T-helper 17 cell (primary cell): ENCODE data around the gene RTN4RL1. TPM values are rescaled to one million over a fixed set of nuclear protein-coding genes. Genes with fewer than 3 reads are reported as not detected.
"Not testable (repeated sequence)": the region's sequence is repeated elsewhere in the genome, so short reads cannot be mapped to it uniquely, and the experiment has no call there.

Experiments
- ATAC-seq: fragments of 150-1000 bp; cut with Tn5 transposase; 2 replicates; pipeline ENCODE4 v1.10.0; 2021; ENCODE audit warnings: mild to moderate bottlenecking, moderate library complexity
- DNase-seq, 3 donors: peaks; one replicate each; pipeline versions ENCODE4 v3.0.0 to v3.0.0-alpha.2; 2020 to 2021
- H3K9me3 ChIP-seq: one replicate; pipeline ENCODE4 v1.7.0; 2013; ENCODE audit warnings: low read length, mild to moderate bottlenecking; ENCODE audit not compliant: control insufficient read depth, poor library complexity, severe bottlenecking
- H3K27ac Mint-ChIP-seq: one replicate; pipeline ENCODE4 v1.8.0; 2022; ENCODE audit warnings: mild to moderate bottlenecking, moderate library complexity, mixed read lengths
- H3K27me3 Mint-ChIP-seq: one replicate; pipeline ENCODE4 v1.8.0; 2022; ENCODE audit warnings: mixed read lengths
- H3K36me3 Mint-ChIP-seq: one replicate; pipeline ENCODE4 v1.8.0; 2022; ENCODE audit warnings: low read depth, mixed read lengths
- H3K4me1 Mint-ChIP-seq: one replicate; pipeline ENCODE4 v1.8.0; 2022; ENCODE audit warnings: mild to moderate bottlenecking, mixed read lengths
- H3K4me3 Mint-ChIP-seq: one replicate; pipeline ENCODE4 v1.8.0; 2022; ENCODE audit warnings: mild to moderate bottlenecking, moderate library complexity, mixed read lengths
- total RNA-seq, 4 donors: library from RNA in 2 of 4; stranded (reverse) in 2 of 4; gene quantifications; one replicate each; pipeline ENCODE4 v1.2.3 and lab custom pipeline; 2022 to 2026

The RTN4RL1 gene
- total RNA-seq, 2 donors from 2014 or later: 0.21 to 0.90 TPM

DNA sequence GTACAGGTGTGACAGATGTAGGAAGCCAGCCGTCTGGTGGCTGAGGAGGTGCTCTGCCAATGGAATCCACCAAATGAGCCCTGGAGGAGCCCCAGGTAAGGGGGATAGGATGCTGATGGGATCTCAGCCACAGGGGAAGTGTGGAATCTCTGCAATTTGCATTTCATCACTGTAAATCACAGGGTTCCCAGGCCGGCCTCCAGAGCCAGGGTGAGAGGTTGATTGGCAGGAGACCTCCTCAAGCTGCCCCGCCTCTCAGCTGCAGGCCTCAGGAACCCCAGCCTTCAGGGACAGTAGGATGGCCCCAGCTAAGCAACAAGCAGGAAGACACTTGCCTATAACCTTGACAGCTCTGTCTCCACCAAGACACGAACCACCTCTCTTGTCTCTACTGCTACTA, 39.4 kb downstream of the RTN4RL1 start:
- no peak overlapping the region for H3K27ac Mint-ChIP-seq
- ATAC-seq: no peak
- H3K4me1 Mint-ChIP-seq: peaks cover 5% of the 10 kb centered on the region
- H3K36me3 Mint-ChIP-seq: no peaks in the 10 kb centered on the region
- DNase-seq: no peak
- peaks cover 20% of the 10 kb centered on the region for H3K27me3 Mint-ChIP-seq
- H3K9me3 ChIP-seq: no peaks in the 10 kb centered on the region
- no peak overlapping the region for H3K4me3 Mint-ChIP-seq

DNA sequence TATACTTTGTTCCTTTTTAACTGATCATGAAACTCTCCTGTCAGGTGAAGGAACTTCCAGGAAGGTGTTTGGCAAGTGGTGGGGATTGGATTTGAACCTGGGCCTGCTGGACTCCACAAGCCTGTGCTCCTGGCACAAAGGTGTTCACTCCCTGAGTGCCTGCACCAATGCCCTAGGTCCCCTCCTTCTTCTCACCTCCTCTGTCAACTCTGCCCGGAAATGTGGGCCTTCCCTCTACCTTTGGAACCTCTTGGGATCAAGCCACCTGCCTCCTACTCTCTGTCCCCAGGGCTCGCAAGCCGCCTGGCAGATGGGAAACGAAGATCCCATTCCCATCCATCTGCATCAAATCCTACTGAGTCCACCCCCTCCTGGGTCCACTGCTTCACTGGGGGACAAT, 40.0 kb downstream of the RTN4RL1 start:
- Mint-ChIP-seq H3K36me3 (no peaks in the 10 kb centered on the region), H3K27ac (no peak overlapping the region), H3K4me1 (peaks cover 5% of the 10 kb centered on the region), H3K27me3 (peaks cover 19% of the 10 kb centered on the region), H3K4me3 (no peak overlapping the region)
- ATAC-seq: no peak
- DNase-seq: no peak
- no peaks in the 10 kb centered on the region for H3K9me3 ChIP-seq

DNA sequence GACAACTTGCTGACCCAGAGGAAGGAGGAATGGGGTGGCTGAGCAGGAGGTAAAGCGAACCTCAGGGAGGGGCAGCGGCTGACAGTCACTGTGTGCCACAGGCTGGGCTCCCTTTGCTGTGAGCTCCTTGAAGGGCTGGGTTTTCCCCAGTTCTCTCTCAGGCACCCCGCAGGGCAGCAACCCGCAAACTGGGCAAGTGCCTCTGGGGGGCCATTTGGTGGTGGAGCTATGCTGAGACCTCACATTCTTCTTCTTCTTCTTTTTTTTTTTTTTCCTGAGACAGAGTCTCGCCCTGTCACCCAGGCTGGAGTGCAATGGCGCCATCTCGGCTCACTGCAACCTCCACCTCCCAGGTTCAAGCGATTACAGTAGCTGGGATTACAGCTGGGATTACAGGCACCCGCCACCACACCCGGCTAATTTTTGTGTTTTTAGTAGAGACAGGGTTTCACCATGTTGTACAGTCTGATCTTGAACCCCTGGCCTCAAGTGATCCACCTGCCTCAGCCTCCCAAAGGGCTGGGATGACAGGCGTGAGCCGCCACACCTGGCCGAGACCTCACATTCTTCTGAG, 42.3 kb downstream of the RTN4RL1 start:
- not testable (repeated sequence) for ATAC-seq

DNA sequence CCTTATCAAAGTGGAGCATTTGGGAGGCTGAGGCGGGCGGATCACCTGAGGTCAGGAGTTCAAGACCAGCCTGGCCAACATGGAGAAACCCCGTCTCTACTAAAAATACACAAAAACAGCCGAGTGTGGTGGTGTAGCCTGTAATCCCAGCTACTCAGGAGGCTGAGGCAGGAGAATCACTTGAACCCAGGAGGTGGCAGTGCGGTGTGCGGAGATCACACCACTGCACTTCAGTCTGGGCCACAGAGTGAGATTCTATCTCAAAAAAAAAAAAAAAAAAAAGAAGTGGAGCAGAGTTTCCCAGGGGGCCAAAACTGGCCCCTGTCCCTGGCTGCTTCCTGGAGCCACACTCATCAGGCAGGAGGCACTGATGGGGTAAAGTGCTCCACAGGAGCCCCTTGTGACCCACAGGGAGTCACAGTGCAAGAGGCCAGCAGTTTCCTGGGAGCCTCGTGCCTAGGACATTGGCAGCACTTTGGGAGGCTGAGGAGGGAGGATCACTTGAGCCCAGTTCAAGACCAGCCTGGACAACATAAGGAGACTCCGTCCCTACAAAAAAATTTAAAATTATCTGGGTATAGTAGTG, 44.4 kb downstream of the RTN4RL1 start:
- H3K27me3 Mint-ChIP-seq: peaks cover 33% of the 10 kb centered on the region
- H3K9me3 ChIP-seq: no peaks in the 10 kb centered on the region
- ATAC-seq (no peak), DNase-seq (no peak)
- H3K4me1 Mint-ChIP-seq: peaks cover 8% of the 10 kb centered on the region
- no peak overlapping the region for H3K4me3 Mint-ChIP-seq
- H3K27ac Mint-ChIP-seq: no peak overlapping the region
- H3K36me3 Mint-ChIP-seq: no peaks in the 10 kb centered on the region

More for the DNA sequence above, 42.3 kb downstream of the RTN4RL1 start:
- Mint-ChIP-seq H3K27me3 (peaks cover 24% of the 10 kb centered on the region), H3K27ac (peak overlapping the region; percentile 19)
- not testable (repeated sequence) for DNase-seq, H3K4me1 Mint-ChIP-seq, H3K36me3 Mint-ChIP-seq, H3K4me3 Mint-ChIP-seq, H3K9me3 ChIP-seq

DNA sequence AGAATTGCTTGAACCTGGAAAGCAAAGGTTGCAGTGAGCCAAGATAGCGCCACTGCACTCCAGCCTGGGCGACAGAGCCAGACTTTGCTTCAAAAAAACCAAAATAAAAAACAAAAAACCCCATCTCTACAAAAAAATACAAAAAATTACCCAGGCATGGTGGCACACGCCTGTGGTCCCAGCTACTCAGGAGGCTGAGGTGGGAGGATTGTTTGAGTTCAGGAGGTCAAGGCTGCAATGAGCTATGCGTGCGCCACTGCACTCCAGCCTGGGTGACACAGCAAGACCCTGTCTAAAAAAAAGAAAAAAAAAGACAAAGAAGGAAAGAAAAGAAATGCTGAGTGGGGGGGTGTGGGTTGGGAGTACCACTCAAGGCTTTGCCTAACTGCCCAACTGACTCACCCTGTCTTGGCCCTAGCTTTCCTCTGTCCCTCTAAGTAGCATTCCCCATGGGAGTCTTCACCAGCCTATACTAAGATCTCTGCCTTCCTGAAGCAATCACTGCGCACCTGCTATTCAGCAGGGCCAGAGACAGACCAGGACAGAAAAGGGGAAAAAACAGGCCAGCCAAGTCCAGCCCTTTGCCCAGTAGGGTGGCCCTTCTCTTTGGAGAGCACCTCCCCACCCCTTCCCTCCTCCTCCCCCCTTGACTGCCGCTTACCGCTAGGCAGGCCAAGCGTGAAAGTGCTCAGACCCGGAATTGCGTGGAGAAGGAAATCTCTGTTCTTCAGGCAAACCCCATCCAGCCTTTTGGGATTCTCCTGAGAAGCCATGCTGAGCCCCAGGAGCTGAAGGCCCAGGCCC, 45.8 kb downstream of the RTN4RL1 start:
- Mint-ChIP-seq H3K36me3 (peaks cover under 1% of the 10 kb centered on the region), H3K4me3 (no peak overlapping the region), H3K27ac (no peak overlapping the region), H3K4me1 (peaks cover 11% of the 10 kb centered on the region), H3K27me3 (peaks cover 39% of the 10 kb centered on the region)
- DNase-seq (no peak), ATAC-seq (no peak)
- no peaks in the 10 kb centered on the region for H3K9me3 ChIP-seq

DNA sequence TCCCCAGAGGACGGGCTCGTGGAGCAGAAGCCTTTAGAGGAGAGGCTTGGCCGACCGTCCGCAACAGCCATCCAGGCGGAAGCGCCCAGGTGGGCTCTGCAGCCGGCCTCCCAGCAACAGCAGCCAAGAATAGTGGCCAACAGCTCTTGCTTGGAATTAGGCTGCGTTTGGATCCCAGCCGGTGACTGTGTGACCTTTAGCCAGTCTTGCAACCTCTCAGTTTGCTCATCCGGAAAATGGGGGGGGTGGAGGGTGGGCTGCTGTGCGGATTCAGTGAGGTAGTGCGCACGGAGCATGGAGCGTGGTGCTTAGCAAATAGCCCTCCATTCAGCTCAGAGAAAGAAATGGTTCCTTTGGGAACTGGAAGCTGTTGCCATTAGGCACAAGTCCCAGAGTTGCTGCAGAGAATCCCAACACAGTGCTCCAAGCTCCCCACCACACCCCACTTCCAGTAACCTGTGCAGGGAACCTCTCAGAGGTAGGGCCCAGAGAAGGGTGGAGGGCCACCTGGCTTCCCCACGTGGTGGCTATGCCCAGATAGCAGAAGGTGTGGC, 46.7 kb downstream of the RTN4RL1 start:
- Mint-ChIP-seq H3K27ac (no peak overlapping the region), H3K4me3 (no peak overlapping the region), H3K36me3 (peaks cover 2% of the 10 kb centered on the region), H3K27me3 (peaks cover 39% of the 10 kb centered on the region), H3K4me1 (peaks cover 14% of the 10 kb centered on the region)
- DNase-seq (no peak), ATAC-seq (no peak)
- H3K9me3 ChIP-seq: no peaks in the 10 kb centered on the region

DNA sequence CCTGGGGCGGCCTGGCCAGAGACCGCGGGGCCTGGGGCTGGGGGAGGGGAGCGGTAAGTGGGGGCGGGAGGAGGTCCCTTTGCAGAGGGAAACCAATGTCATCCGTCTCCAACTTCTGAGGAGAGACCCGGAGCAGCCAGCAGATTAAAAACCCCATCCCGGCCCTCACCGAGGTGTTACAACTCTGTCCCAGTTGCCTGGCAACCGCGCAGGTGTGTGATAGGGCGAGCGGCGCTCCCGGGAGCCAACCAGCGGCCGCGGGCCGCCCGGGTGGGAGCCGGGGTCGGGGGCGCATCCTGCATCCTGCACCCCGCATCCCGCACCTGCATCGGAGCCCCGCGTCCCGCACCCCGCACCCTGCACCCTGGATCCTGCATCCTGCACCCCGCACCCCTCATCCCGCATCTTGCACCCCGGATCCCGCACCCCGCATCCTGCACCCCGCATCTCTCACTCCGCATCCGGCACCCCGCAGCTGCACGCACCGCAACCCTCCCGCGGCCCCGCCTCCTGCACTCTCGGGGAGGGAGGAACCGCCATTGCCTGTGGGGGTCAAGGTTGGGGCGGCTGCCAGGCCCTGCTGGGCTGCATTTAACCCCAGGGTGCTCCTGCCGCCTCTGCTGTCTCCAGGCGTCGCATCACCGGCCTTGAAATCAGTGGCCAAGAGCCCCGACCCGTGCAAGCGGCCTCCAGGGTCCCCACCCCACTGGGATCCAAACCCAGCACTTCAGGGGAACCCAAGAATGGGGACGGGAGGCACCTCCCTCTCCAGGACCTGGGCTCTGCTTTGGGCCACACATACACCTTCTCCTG, 47.3 kb downstream of the RTN4RL1 start:
- Mint-ChIP-seq H3K36me3 (peaks cover 2% of the 10 kb centered on the region), H3K4me3 (no peak overlapping the region), H3K27me3 (peaks cover 41% of the 10 kb centered on the region), H3K4me1 (peaks cover 14% of the 10 kb centered on the region), H3K27ac (no peak overlapping the region)
- DNase-seq (no peak), ATAC-seq (no peak)
- no peaks in the 10 kb centered on the region for H3K9me3 ChIP-seq

DNA sequence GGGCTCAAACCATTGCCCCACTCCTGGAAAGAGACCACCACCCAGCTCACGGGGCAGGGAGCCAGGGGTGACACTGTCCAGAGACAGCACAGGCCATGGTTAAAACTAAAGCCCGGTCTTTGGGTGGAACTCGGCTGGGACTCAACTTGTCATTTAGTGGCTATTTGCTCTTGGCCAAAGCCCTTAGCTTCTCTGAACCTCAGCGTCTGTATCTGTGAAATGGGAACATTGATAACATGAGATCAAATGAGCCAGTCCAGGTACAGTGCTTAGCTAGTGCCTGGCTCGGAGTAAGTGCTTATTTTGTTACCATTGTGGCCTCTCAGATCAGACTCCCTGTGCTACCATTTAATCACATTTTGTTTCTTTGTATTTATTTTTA, 48.5 kb downstream of the RTN4RL1 start:
- Mint-ChIP-seq H3K27me3 (peaks cover 42% of the 10 kb centered on the region), H3K36me3 (peaks cover 5% of the 10 kb centered on the region), H3K4me1 (peaks cover 19% of the 10 kb centered on the region), H3K27ac (no peak overlapping the region), H3K4me3 (no peak overlapping the region)
- ATAC-seq (no peak), DNase-seq (no peak)
- no peaks in the 10 kb centered on the region for H3K9me3 ChIP-seq

DNA sequence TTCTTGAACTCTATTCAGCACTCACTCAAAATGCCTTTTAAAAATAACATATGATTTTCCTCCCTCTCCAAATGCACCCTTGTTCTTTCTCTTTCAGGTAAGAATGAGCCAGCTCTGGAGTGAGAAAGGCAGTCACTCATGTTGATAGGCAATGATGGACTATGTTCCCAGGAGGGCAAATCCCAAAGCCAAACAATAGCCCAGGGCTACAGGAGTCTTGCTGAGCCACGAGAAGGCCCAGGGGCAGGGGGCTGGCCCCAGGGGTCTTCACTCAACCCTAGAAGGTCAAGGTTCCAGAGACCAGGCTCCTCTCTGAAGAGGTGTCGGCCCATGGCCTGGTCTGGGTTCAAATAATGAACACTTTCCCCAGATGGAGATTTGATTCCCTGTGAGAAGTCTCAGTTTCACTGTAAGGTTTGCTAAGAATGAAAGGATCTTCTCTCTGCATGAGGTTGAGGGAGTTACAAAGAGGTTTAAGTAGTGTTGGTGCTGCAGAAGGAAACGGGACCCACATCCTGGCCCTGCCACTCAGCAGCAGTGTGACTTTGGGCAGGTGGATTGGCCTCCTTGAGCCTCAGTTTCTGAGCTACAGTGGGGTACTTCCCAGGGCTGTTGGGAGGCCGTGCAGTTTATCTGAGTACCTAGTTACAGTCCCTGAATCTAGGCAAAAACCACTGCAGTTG, 49.0 kb downstream of the RTN4RL1 start:
- peaks cover 19% of the 10 kb centered on the region for H3K4me1 Mint-ChIP-seq
- H3K27me3 Mint-ChIP-seq: peaks cover 41% of the 10 kb centered on the region
- ATAC-seq: peak; percentile 59
- no peak for DNase-seq
- H3K4me3 Mint-ChIP-seq: peak overlapping the region; percentile 15
- no peaks in the 10 kb centered on the region for H3K9me3 ChIP-seq
- H3K27ac Mint-ChIP-seq: no peak overlapping the region
- peaks cover 6% of the 10 kb centered on the region for H3K36me3 Mint-ChIP-seq

DNA sequence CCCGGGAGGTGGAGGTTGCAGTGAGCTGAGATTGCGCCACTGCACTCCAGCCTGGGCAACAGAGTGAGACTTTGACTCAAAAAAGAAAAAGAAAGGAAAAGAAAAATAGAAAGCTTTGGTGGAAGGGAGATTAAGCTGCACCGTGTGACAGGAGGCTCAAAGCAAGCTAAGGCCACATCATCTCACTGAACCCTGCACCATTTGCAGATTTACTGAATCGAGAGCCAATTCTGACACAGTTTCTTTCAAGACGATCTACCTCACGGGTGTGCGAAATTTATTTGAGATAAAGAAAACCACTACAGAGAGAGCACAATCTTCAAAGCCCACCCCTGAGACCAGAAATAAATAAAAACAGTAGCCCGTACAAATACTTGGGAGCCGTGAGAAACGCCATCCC, 49.6 kb downstream of the RTN4RL1 start:
- Mint-ChIP-seq H3K4me1 (peaks cover 19% of the 10 kb centered on the region), H3K4me3 (peak overlapping the region; percentile 41)

DNA sequence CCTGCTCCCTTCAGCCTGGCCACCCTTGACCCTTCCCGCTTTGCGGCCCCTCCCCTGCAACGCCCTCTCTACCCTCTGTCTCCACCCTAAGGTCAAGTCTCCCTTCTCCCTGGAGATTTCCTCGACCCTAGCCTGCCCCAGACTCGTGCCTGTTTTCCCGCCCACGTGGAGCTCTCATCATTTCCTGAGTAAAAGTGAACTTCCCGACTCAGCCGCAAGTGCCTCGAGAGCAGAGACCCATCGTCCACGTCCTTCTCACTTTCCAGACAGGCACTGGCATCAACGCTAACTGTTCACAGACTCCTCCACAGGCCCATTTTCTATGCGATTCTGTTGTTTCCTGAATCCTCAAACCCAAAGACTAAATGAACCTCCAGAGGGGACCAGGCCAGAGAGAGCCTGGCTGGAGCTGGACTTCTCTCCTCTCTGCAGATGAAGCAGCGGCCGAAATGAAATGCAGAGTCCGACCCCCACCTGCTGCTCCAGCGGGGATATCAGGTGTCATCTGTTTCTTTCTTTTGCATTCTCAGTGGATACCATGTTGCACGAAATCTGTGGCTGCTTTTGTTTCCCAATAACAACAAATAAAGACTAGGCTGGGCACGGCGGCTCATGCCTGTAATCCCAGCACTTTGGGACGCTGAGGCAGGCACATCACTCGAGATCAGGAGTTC, 52.5 kb downstream of the RTN4RL1 start:
- no peak overlapping the region for H3K4me3 Mint-ChIP-seq
- no peak overlapping the region for H3K27ac Mint-ChIP-seq
- DNase-seq: no peak
- ATAC-seq: no peak
- H3K27me3 Mint-ChIP-seq: peaks cover 46% of the 10 kb centered on the region
- no peaks in the 10 kb centered on the region for H3K9me3 ChIP-seq
- peaks cover 22% of the 10 kb centered on the region for H3K4me1 Mint-ChIP-seq
- H3K36me3 Mint-ChIP-seq: peaks cover 12% of the 10 kb centered on the region

More for the DNA sequence above, 49.6 kb downstream of the RTN4RL1 start:
- ATAC-seq (no peak), DNase-seq (no peak)
- Mint-ChIP-seq H3K36me3 (peaks cover 7% of the 10 kb centered on the region), H3K27ac (no peak overlapping the region), H3K27me3 (peaks cover 44% of the 10 kb centered on the region)
- no peaks in the 10 kb centered on the region for H3K9me3 ChIP-seq

DNA sequence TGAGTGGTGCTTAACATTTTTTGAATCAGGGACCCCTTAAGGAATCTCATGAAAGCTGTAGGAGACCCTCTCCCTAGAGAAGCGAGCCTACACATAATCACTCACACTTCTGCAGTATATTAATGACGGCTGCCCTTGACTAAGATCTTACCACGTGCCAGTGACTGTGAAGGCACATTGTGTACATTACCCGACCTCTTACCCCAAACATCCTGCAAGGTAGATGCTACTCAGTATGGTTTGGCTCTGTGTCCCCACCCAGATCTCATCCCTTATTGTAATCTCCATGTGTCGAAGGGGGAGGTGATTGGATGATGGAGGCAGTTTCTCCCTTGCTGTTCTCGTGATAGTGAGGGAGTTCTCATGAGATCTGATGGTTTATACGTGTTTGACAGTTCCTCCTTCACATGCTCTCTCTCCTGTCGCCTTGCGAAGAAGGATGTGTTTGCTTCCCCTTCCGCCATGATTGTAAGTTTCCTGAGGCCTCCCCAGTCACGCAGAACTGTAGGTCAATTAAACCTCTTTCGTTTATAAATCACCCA, 54.2 kb downstream of the RTN4RL1 start:
- Mint-ChIP-seq H3K4me3 (no peak overlapping the region), H3K36me3 (peaks cover 12% of the 10 kb centered on the region), H3K27me3 (peaks cover 48% of the 10 kb centered on the region), H3K27ac (no peak overlapping the region), H3K4me1 (peaks cover 22% of the 10 kb centered on the region)
- DNase-seq (no peak), ATAC-seq (no peak)
- no peaks in the 10 kb centered on the region for H3K9me3 ChIP-seq
